ENCODE results near the gene R3HDM1.

- no peak for TF ChIP-seq CTCF (IDR thresholded peaks at IDR 0.05; ENCODE audit: low read depth, low read length, poor library complexity, severe bottlenecking)
- TF ChIP-seq EZH2phosphoT487 (IDR thresholded peaks at IDR 0.05; ENCODE audit: borderline replicate concordance, low read length), result no peak
These were observed 56.7 kb downstream of the R3HDM1 start for GRCh38 chr2:135587958-135588357.
